ENCODE data around the gene ARL8A.

DNA sequence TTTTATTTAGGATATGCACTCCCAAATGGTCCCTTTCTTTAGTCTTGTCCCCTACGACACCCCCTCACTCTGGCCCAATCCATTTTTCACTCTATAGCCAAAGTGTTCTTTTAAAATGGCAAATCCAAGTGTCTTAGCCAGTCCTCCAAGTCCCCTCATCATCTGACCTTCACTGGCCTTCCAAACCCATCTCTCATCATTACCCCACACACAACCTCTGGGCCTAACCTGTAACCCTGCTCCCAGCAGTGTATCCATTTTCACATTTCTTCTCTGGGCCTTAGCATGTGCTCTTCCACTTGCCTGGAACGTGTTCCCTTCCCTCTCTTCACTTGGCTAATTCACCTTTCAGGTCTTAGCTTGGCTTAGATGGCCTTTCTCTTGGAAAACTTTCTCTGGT is 6.5 kb upstream of the ARL8A start:
- TF ChIP-seq, protein P1, sequence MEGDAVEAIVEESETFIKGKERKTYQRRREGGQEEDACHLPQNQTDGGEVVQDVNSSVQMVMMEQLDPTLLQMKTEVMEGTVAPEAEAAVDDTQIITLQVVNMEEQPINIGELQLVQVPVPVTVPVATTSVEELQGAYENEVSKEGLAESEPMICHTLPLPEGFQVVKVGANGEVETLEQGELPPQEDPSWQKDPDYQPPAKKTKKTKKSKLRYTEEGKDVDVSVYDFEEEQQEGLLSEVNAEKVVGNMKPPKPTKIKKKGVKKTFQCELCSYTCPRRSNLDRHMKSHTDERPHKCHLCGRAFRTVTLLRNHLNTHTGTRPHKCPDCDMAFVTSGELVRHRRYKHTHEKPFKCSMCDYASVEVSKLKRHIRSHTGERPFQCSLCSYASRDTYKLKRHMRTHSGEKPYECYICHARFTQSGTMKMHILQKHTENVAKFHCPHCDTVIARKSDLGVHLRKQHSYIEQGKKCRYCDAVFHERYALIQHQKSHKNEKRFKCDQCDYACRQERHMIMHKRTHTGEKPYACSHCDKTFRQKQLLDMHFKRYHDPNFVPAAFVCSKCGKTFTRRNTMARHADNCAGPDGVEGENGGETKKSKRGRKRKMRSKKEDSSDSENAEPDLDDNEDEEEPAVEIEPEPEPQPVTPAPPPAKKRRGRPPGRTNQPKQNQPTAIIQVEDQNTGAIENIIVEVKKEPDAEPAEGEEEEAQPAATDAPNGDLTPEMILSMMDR (IDR thresholded peaks at IDR 0.05), result no peak
- TF ChIP-seq POLR2AphosphoS2 (conservative IDR thresholded peaks at IDR 0.05; ENCODE audit: low read length), result no peak
- TF ChIP-seq, protein P2, sequence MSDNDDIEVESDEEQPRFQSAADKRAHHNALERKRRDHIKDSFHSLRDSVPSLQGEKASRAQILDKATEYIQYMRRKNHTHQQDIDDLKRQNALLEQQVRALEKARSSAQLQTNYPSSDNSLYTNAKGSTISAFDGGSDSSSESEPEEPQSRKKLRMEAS (IDR thresholded peaks at IDR 0.05), result no peak

Data from A549 (cell line).